HEK293T (cell line): ENCODE data around the gene RBL2.

Source experiments
- BHLHE40 ChIP-seq: fragments of 450-650 bp; IDR thresholded peaks from 2 replicates; pipeline ENCODE4 v1.6.1; 2016; ENCODE audit warnings: mild to moderate bottlenecking, moderate library complexity, borderline replicate concordance
- CTBP1 ChIP-seq: fragments of 450-650 bp; IDR thresholded peaks from 2 replicates; pipeline ENCODE4 v1.6.1; 2016; ENCODE audit warnings: borderline replicate concordance
- ELF4 ChIP-seq: fragments of 450-650 bp; IDR thresholded peaks from 2 replicates; pipeline ENCODE4 v1.6.1; 2017; ENCODE audit warnings: antibody characterized with exemption
- FOXA1 ChIP-seq: fragments of 450-650 bp; IDR thresholded peaks from 2 replicates; pipeline ENCODE4 v1.6.1; 2016; ENCODE audit warnings: mild to moderate bottlenecking
- FOXM1 ChIP-seq: fragments of 450-650 bp; IDR thresholded peaks from 2 replicates; pipeline ENCODE4 v1.6.1; 2017; ENCODE audit warnings: mild to moderate bottlenecking, borderline replicate concordance
- HDGF ChIP-seq: fragments of 450-650 bp; IDR thresholded peaks from 2 replicates; pipeline ENCODE4 v1.6.1; 2017; ENCODE audit warnings: antibody characterized with exemption, borderline replicate concordance
- L3MBTL2 ChIP-seq: fragments of 450-650 bp; conservative IDR thresholded peaks from 2 replicates; pipeline ENCODE4 v1.6.1; 2016; ENCODE audit warnings: mild to moderate bottlenecking
- PKNOX1 ChIP-seq: fragments of 450-650 bp; IDR thresholded peaks from 2 replicates; pipeline ENCODE4 v1.6.1; 2016
- SP1 ChIP-seq: fragments of 450-650 bp; IDR thresholded peaks from 2 replicates; pipeline ENCODE4 v1.6.1; 2017
- SUZ12 ChIP-seq: fragments of 450-650 bp; IDR thresholded peaks from 2 replicates; pipeline ENCODE4 v1.6.1; 2016; ENCODE audit warnings: mild to moderate bottlenecking

- TF ChIP-seq CTBP1: no peak
- TF ChIP-seq L3MBTL2: no peak
- TF ChIP-seq ELF4: no peak
- TF ChIP-seq HDGF: no peak
- no peak for TF ChIP-seq SP1
- TF ChIP-seq SUZ12: no peak
- no peak for TF ChIP-seq FOXA1
- TF ChIP-seq FOXM1: no peak
- no peak for TF ChIP-seq PKNOX1
- no peak for TF ChIP-seq BHLHE40
Measured at GRCh38 chr16:53501216-53501859, 67.1 kb downstream of the RBL2 start.
